ENCODE measurements around the gene FZR1.

The FZR1 gene

DNA sequence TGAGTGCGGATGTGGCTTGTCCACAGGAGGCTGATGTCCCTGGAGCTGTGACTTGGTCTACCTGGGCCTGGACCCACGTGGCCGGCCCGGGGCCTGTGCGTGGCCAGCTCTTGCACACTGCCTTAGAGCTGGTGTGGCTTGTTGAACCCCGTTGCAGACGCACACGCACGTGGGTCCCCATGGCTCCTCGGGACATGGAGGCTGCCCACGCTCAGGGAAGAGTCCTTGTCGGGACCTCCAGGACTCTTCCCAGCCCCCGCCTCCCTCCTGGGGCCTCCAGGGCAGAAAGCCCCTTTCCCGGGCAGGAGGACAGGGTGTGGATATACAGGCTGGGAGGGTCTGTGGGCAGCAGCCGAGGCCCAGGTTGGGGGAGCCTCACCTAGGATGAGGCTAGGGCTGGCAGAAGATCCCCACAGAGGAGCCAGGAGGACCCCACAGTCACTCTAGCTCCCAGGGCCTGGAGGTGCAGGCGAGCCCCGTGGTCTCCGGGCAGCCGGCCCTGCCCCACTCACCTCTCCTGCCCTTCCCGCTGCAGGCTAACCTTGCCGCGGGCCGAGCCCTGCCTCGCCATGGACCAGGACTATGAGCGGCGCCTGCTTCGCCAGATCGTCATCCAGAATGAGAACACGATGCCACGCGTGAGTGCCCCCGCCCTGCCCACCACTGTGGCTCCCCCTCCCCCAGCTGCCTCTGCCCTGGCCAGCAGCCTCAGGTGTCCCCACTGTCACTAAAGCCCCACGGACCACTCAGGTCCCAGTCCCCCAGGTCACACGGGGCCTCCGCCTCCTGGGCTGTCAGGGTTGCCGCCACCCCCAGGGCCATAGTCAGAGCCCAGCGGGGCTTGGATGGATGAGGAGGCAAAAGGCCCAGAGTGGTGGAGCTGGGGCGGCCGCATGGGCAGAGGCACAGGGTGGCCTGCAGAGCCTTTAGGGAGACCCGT is 16.6 kb downstream of the FZR1 start:
- Histone ChIP-seq H3K9me2 (replicated peaks; ENCODE audit: insufficient read depth, low read length) (no peaks in the 10 kb centered on the region), H3K79me2 (ENCODE audit: insufficient read depth, low read length) (peaks cover 40% of the 10 kb centered on the region), H3K9ac (ENCODE audit: low read length) (no peak overlapping the region), H3K36me3 (ENCODE audit: low read length) (no peaks in the 10 kb centered on the region), H3K4me3 (ENCODE audit: insufficient read depth, low read length, poor library complexity, severe bottlenecking) (no peak overlapping the region), H3K27me3 (ENCODE audit: low read length) (no peaks in the 10 kb centered on the region), H4K20me1 (ENCODE audit: low read depth, low read length) (0 out of 2 replicates have a peak, but pooled peaks cover 5% of the 10 kb centered on the region), H3K4me2 (ENCODE audit: low read depth, low read length, poor library complexity, severe bottlenecking) (no peak overlapping the region), H3F3A (ENCODE audit: insufficient read depth) (no peaks in the 10 kb centered on the region), H3K9me3 (ENCODE audit: insufficient read depth, low read length) (no peaks in the 10 kb centered on the region), H2AFZ (ENCODE audit: low read depth, low read length, severe bottlenecking) (no peak overlapping the region), H3K27ac (ENCODE audit: low read depth, low read length) (no peak overlapping the region)
- TF ChIP-seq EZH2phosphoT487 (conservative IDR thresholded peaks at IDR 0.05; ENCODE audit: low read length): no peak
- TF ChIP-seq, protein P1, sequence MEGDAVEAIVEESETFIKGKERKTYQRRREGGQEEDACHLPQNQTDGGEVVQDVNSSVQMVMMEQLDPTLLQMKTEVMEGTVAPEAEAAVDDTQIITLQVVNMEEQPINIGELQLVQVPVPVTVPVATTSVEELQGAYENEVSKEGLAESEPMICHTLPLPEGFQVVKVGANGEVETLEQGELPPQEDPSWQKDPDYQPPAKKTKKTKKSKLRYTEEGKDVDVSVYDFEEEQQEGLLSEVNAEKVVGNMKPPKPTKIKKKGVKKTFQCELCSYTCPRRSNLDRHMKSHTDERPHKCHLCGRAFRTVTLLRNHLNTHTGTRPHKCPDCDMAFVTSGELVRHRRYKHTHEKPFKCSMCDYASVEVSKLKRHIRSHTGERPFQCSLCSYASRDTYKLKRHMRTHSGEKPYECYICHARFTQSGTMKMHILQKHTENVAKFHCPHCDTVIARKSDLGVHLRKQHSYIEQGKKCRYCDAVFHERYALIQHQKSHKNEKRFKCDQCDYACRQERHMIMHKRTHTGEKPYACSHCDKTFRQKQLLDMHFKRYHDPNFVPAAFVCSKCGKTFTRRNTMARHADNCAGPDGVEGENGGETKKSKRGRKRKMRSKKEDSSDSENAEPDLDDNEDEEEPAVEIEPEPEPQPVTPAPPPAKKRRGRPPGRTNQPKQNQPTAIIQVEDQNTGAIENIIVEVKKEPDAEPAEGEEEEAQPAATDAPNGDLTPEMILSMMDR (IDR thresholded peaks at IDR 0.05; ENCODE audit: insufficient read depth, low read length, poor library complexity, severe bottlenecking): no peak

DNA sequence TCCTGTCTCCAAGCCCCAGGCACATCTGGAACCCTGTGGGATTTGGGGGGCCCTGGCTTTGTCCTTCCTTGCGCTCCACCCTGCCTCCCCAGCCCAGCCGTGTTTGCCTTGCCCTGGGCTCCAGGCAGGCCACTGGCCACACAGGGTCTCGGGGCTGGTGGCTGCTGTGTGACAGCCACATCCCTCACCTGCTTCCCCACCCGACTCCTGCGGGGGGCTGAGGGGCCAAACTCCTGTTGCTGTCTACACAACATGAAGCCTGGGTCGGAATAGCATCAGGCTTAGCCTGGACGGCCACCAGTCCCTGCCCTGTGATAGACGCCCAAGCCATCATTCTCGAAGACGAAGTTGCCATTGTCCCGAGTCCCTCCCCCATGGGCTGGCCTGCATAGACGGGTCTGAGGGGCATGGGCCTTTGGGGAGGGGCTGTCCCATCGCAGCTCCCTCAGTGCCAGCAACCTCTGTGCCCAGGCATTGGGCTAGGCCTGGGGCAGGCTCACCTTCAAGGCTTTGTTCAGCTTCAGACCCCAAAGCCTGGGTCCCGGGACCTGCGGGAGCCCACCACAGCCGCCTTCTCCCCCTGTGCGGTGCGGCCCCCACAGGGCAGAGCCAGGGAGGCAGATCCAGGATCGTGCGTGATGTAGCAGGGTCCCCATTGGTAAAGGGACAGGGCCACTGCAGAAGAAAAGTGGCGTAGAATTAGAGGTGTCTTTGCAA is 17.4 kb downstream of the FZR1 start:
- no peaks in the 10 kb centered on the region for H3K9me3 ChIP-seq (ENCODE audit: insufficient read depth, low read length)
- no peak overlapping the region for H2AFZ ChIP-seq (ENCODE audit: low read depth, low read length, severe bottlenecking)
- no peak overlapping the region for H3K27ac ChIP-seq (ENCODE audit: low read depth, low read length)
- no peak overlapping the region for H3K4me2 ChIP-seq (ENCODE audit: low read depth, low read length, poor library complexity, severe bottlenecking)
- H3K4me3 ChIP-seq (ENCODE audit: insufficient read depth, low read length, poor library complexity, severe bottlenecking): no peak overlapping the region
- H3K9ac ChIP-seq (ENCODE audit: low read length): no peak overlapping the region
- no peaks in the 10 kb centered on the region for H3F3A ChIP-seq (ENCODE audit: insufficient read depth)
- H3K9me2 ChIP-seq (replicated peaks; ENCODE audit: insufficient read depth, low read length): no peaks in the 10 kb centered on the region
- H4K20me1 ChIP-seq (ENCODE audit: low read depth, low read length): 0 out of 2 replicates have a peak, but pooled peaks cover 4% of the 10 kb centered on the region
- peaks cover 32% of the 10 kb centered on the region for H3K79me2 ChIP-seq (ENCODE audit: insufficient read depth, low read length)
- TF ChIP-seq EZH2phosphoT487 (conservative IDR thresholded peaks at IDR 0.05; ENCODE audit: low read length): no peak
- TF ChIP-seq, protein P1 (IDR thresholded peaks at IDR 0.05; ENCODE audit: insufficient read depth, low read length, poor library complexity, severe bottlenecking): no peak
- H3K27me3 ChIP-seq (ENCODE audit: low read length): no peaks in the 10 kb centered on the region
- H3K36me3 ChIP-seq (ENCODE audit: low read length): no peaks in the 10 kb centered on the region

DNA sequence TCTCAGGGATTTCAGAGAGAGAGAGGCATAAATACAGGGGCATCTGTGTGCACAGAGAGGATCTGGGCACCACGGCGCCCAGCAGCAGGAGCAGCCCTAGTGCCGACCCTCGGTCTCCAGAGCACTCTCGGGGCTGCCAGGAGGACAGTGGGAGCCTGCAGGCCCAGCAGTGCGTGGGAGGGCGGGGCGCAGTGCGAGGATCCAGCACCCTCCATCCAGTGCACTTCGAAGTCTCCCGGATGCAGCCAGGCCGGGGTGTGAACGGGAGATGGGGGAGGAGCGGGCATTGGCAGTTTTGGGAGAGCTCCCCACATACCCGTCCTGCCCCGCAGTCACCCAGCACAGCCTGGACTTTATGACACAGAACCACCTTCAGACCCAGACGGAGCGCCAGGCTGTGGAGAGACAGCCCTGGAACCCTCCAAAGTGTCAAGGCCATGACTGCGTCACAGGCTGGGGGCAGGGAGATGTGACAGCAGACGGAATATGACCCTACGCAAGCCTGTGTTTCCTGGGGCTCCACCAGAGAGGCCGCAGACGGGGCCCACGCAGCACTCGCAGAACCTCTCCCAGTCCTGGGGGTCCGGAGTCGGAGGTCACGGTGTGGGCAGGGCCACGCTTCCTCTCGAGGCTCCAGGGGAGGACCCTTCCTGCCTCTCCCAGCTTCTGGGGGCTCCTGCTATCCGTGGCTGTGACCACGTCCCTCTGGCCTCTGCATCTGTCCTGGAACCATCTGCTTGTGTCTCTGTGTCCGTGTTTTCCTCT is 18.1 kb downstream of the FZR1 start:
- H3K9me3 ChIP-seq (ENCODE audit: insufficient read depth, low read length): no peaks in the 10 kb centered on the region
- TF ChIP-seq, protein P1 (IDR thresholded peaks at IDR 0.05; ENCODE audit: insufficient read depth, low read length, poor library complexity, severe bottlenecking): no peak
- no peak for TF ChIP-seq EZH2phosphoT487 (conservative IDR thresholded peaks at IDR 0.05; ENCODE audit: low read length)
- H2AFZ ChIP-seq (ENCODE audit: low read depth, low read length, severe bottlenecking): no peak overlapping the region
- H3K27ac ChIP-seq (ENCODE audit: low read depth, low read length): no peak overlapping the region
- H3K4me2 ChIP-seq (ENCODE audit: low read depth, low read length, poor library complexity, severe bottlenecking): no peak overlapping the region
- H3K27me3 ChIP-seq (ENCODE audit: low read length): no peaks in the 10 kb centered on the region
- no peak overlapping the region for H3K9ac ChIP-seq (ENCODE audit: low read length)
- peaks cover 26% of the 10 kb centered on the region; the same call in 1 of the 2 replicates for H3K79me2 ChIP-seq (ENCODE audit: insufficient read depth, low read length)
- H3K4me3 ChIP-seq (ENCODE audit: insufficient read depth, low read length, poor library complexity, severe bottlenecking): no peak overlapping the region
- H4K20me1 ChIP-seq (ENCODE audit: low read depth, low read length): no peaks in the 10 kb centered on the region
- no peaks in the 10 kb centered on the region for H3F3A ChIP-seq (ENCODE audit: insufficient read depth)
- no peaks in the 10 kb centered on the region for H3K36me3 ChIP-seq (ENCODE audit: low read length)
- no peaks in the 10 kb centered on the region for H3K9me2 ChIP-seq (replicated peaks; ENCODE audit: insufficient read depth, low read length)
